ENCODE results near the gene LRRIQ4. TPM values are rescaled to one million over a fixed set of nuclear protein-coding genes. Genes with fewer than 3 reads are reported as not detected.

LRRIQ4 gene
- total RNA-seq, 2 experiments from 2014 or later, result not detected

GRCh38 chr3:169827712-169828111, 15.0 kb downstream of the LRRIQ4 start:
- no peak for TF ChIP-seq CTCF (IDR thresholded peaks at IDR 0.05)
- CTCF ChIA-PET, result no interaction called here

GRCh38 chr3:169835533-169835932, 22.9 kb downstream of the LRRIQ4 start:
- Histone ChIP-seq H3K27me3 (ENCODE audit: control insufficient read depth in 1 of 2, insufficient read depth in 2 of 2, low read length in 2 of 2) (peaks cover 0 to 3% of the 10 kb centered on the region in 2 experiments), H3K27ac (ENCODE audit: low read depth in 1 of 2, low read length in 2 of 2) (no peak overlapping the region), H3K9me3 (ENCODE audit: control insufficient read depth in 1 of 2, insufficient read depth in 1 of 2, low read length in 2 of 2) (no peaks in the 10 kb centered on the region), H3K36me3 (ENCODE audit: insufficient read depth, low read length) (no peaks in the 10 kb centered on the region), H3K4me1 (ENCODE audit: insufficient read depth, low read length) (no peaks in the 10 kb centered on the region), H3K4me3 (ENCODE audit: low read length) (no peak overlapping the region)
- H3K4me3 Mint-ChIP-seq, result no peak overlapping the region
- no peak for TF ChIP-seq CTCF (IDR thresholded peaks at IDR 0.05)
- no peak overlapping the region for H3K27ac Mint-ChIP-seq
- no peaks in the 10 kb centered on the region for H3K9me3 Mint-ChIP-seq
- ChIA-PET CTCF (interaction anchor here (1.2 kb wide), 1 partner anchor 8 kb away, joined by 3 read pairs; no protein-coding TSS in a partner anchor), POLR2A (no interaction called here)
- H3K36me3 Mint-ChIP-seq (ENCODE audit: low read depth), result no peaks in the 10 kb centered on the region
- intact Hi-C loops (cut with DNase I, micrococcal nuclease), result no loop called here
- DNase-seq (no peak), ATAC-seq (ENCODE audit: poor library complexity) (no peak)
- no peaks in the 10 kb centered on the region for H3K4me1 Mint-ChIP-seq (ENCODE audit: low read depth)
- H3K27me3 Mint-ChIP-seq, result peaks cover 3% of the 10 kb centered on the region

More at GRCh38 chr3:169827712-169828111, 15.0 kb downstream of the LRRIQ4 start:
- Histone ChIP-seq H3K36me3 (ENCODE audit: insufficient read depth, low read length) (no peaks in the 10 kb centered on the region), H3K4me3 (ENCODE audit: low read length) (no peak overlapping the region), H3K27ac (ENCODE audit: low read depth in 1 of 2, low read length in 2 of 2) (no peak overlapping the region), H3K9me3 (ENCODE audit: control insufficient read depth in 1 of 2, insufficient read depth in 1 of 2, low read length in 2 of 2) (no peaks in the 10 kb centered on the region), H3K4me1 (ENCODE audit: insufficient read depth, low read length) (no peaks in the 10 kb centered on the region), H3K27me3 (ENCODE audit: control insufficient read depth in 1 of 2, insufficient read depth in 2 of 2, low read length in 2 of 2) (peaks cover 0 to under 1% of the 10 kb centered on the region in 2 experiments)
- peaks cover 7% of the 10 kb centered on the region for H3K27me3 Mint-ChIP-seq
- DNase-seq (no peak), ATAC-seq (ENCODE audit: poor library complexity) (no peak)
- H3K9me3 Mint-ChIP-seq, result no peaks in the 10 kb centered on the region
- H3K4me3 Mint-ChIP-seq, result no peak overlapping the region
- intact Hi-C loops (cut with DNase I, micrococcal nuclease), result no loop called here
- POLR2A ChIA-PET, result no interaction called here
- H3K27ac Mint-ChIP-seq, result no peak overlapping the region
- H3K4me1 Mint-ChIP-seq (ENCODE audit: low read depth), result no peaks in the 10 kb centered on the region
- H3K36me3 Mint-ChIP-seq (ENCODE audit: low read depth), result no peaks in the 10 kb centered on the region

GRCh38 chr3:169836078-169836941, 23.6 kb downstream of the LRRIQ4 start:
- Mint-ChIP-seq H3K27ac (no peak overlapping the region), H3K27me3 (peaks cover 6% of the 10 kb centered on the region), H3K4me1 (ENCODE audit: low read depth) (no peaks in the 10 kb centered on the region), H3K4me3 (no peak overlapping the region), H3K9me3 (no peaks in the 10 kb centered on the region), H3K36me3 (ENCODE audit: low read depth) (no peaks in the 10 kb centered on the region)
- H3K36me3 ChIP-seq (ENCODE audit: insufficient read depth, low read length), result no peaks in the 10 kb centered on the region
- H3K4me1 ChIP-seq (ENCODE audit: insufficient read depth, low read length), result no peaks in the 10 kb centered on the region
- H3K4me3 ChIP-seq (ENCODE audit: low read length), result no peak overlapping the region
- ATAC-seq (ENCODE audit: poor library complexity), result no peak
- H3K9me3 ChIP-seq (ENCODE audit: control insufficient read depth in 1 of 2, insufficient read depth in 1 of 2, low read length in 2 of 2), result no peaks in the 10 kb centered on the region
- no peak for TF ChIP-seq CTCF (IDR thresholded peaks at IDR 0.05)
- H3K27ac ChIP-seq (ENCODE audit: low read depth in 1 of 2, low read length in 2 of 2), result no peak overlapping the region
- ChIA-PET POLR2A (no interaction called here), CTCF (no interaction called here)
- intact Hi-C loops (cut with DNase I, micrococcal nuclease), result no loop called here
- no peak for DNase-seq
- peaks cover 0 to 4% of the 10 kb centered on the region in 2 experiments for H3K27me3 ChIP-seq (ENCODE audit: control insufficient read depth in 1 of 2, insufficient read depth in 2 of 2, low read length in 2 of 2)

Measured in CD4-positive, alpha-beta T cell (primary cell).